Neutrophil (primary cell): ENCODE results near the gene PRKN.

Experiments
- H3K27ac ChIP-seq: fragments of 200-600 bp; sonication (generic); 2 replicates; pipeline ENCODE4 v1.5.1; 2016; ENCODE audit warnings: mild to moderate bottlenecking, moderate library complexity
- H3K27me3 ChIP-seq: fragments of 200-600 bp; sonication (generic); 2 replicates; pipeline ENCODE4 v1.6.0; 2016; ENCODE audit warnings: mild to moderate bottlenecking
- H3K36me3 ChIP-seq: fragments of 200-600 bp; sonication (generic); 2 replicates; pipeline ENCODE4 v1.5.1; 2017
- H3K4me1 ChIP-seq, 2 experiments: fragments of 200-600 bp in 1 of 2; sonication (generic) in 1 of 2; 1 replicate in 1 of 2; 2 replicates in 1 of 2; pipeline versions ENCODE4 v1.5.1 to v1.6.1; 2013 to 2016; ENCODE audit warnings: low read depth in 1 of 2, low read length in 1 of 2, mild to moderate bottlenecking in 1 of 2, moderate library complexity in 1 of 2; ENCODE audit not compliant: control insufficient read depth in 1 of 2, insufficient read depth in 1 of 2
- H3K4me3 ChIP-seq, 2 experiments: fragments of 200-600 bp in 1 of 2; sonication (generic) in 1 of 2; 1 replicate in 1 of 2; 2 replicates in 1 of 2; pipeline ENCODE4 v1.5.1; 2013 to 2016; ENCODE audit warnings: low read depth in 1 of 2, low read length in 1 of 2, mild to moderate bottlenecking in 1 of 2, moderate library complexity in 1 of 2
- H3K9me3 ChIP-seq: fragments of 200-600 bp; sonication (generic); 2 replicates; pipeline ENCODE4 v1.5.1; 2016
- TF ChIP-seq, protein P1 (sequence below): fragments of 200-600 bp; sonication (generic); IDR thresholded peaks from 2 replicates; pipeline ENCODE4 v1.5.1; 2016; ENCODE audit warnings: antibody characterized with exemption

PRKN gene

DNA sequence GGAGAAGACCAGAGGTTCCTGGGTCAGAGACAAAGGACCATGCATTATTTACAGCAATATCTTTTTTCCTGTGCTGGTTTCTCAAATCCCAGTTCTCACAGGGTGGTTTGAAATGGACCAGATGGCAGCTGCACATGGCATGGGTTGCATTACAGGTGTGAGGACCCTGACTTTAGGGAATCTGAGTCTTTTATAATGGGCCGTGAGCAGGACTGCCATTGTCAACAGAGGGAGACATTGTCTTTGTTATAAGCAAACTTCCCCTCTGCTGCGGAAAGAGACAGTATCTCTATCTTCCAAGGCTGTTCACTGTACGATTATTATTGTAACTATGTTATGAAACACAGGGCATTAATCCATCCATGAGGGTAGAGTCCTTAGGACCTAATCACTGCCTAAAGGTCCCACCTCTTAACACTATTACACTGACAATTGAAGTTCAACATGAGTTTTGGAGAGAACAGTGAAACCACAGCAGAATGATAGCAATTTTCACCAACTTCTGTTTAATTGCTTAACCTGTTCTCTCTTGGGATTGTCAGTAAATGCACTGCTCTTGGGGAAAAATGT is 1297.6 kb downstream of the PRKN start:
- H3K4me3 ChIP-seq, result no peak overlapping the region
- H3K27me3 ChIP-seq, result no peaks in the 10 kb centered on the region
- TF ChIP-seq, protein P1, sequence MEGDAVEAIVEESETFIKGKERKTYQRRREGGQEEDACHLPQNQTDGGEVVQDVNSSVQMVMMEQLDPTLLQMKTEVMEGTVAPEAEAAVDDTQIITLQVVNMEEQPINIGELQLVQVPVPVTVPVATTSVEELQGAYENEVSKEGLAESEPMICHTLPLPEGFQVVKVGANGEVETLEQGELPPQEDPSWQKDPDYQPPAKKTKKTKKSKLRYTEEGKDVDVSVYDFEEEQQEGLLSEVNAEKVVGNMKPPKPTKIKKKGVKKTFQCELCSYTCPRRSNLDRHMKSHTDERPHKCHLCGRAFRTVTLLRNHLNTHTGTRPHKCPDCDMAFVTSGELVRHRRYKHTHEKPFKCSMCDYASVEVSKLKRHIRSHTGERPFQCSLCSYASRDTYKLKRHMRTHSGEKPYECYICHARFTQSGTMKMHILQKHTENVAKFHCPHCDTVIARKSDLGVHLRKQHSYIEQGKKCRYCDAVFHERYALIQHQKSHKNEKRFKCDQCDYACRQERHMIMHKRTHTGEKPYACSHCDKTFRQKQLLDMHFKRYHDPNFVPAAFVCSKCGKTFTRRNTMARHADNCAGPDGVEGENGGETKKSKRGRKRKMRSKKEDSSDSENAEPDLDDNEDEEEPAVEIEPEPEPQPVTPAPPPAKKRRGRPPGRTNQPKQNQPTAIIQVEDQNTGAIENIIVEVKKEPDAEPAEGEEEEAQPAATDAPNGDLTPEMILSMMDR, result no peak
- H3K27ac ChIP-seq, result no peak overlapping the region
- H3K9me3 ChIP-seq, result no peaks in the 10 kb centered on the region
- H3K4me1 ChIP-seq, result no peaks in the 10 kb centered on the region
- no peaks in the 10 kb centered on the region for H3K36me3 ChIP-seq

GRCh38 chr6:161424421-161424820 is 1303.1 kb downstream of the PRKN start:
- H3K4me3 ChIP-seq, result no peak overlapping the region
- no peaks in the 10 kb centered on the region for H3K36me3 ChIP-seq
- H3K9me3 ChIP-seq, result no peaks in the 10 kb centered on the region
- no peaks in the 10 kb centered on the region for H3K27me3 ChIP-seq
- TF ChIP-seq, protein P1, result no peak
- H3K4me1 ChIP-seq, result no peaks in the 10 kb centered on the region
- no peak overlapping the region for H3K27ac ChIP-seq

GRCh38 chr6:161422710-161423680 is 1304.6 kb downstream of the PRKN start:
- no peak overlapping the region for H3K4me3 ChIP-seq
- TF ChIP-seq, protein P1, result no peak
- no peak overlapping the region for H3K27ac ChIP-seq
- H3K36me3 ChIP-seq, result no peaks in the 10 kb centered on the region
- H3K4me1 ChIP-seq, result no peaks in the 10 kb centered on the region
- H3K27me3 ChIP-seq, result no peaks in the 10 kb centered on the region
- no peaks in the 10 kb centered on the region for H3K9me3 ChIP-seq

DNA sequence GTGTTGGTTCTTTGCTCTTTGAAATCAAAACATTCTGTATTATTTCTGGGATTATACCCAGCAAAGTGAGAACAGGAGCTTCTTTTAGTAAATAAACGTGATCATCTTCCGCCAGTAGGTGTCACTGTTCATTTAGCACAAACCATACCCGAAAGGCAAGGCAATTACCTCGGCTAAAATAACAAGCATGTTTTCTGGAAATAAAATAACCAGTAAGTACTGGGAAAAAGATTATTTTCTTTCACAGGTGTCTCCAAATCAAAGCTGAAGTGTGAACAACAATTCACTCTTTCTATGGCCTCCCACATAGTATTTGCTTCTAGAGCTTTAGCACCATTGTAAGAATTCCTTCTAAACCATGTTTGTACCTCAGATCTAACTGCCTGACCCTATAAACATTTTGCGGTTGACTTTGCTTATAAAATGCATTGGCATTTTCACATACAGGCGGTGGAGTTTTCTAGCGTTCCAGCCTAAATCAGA is 1309.1 kb downstream of the PRKN start:
- Histone ChIP-seq H3K36me3 (no peaks in the 10 kb centered on the region), H3K4me3 (no peak overlapping the region), H3K27ac (no peak overlapping the region), H3K27me3 (peaks cover 6% of the 10 kb centered on the region), H3K9me3 (no peaks in the 10 kb centered on the region), H3K4me1 (no peaks in the 10 kb centered on the region)
- TF ChIP-seq, protein P1, result no peak

- no peaks in the 10 kb centered on the region for H3K9me3 ChIP-seq
- no peak overlapping the region for H3K27ac ChIP-seq
- H3K36me3 ChIP-seq, result no peaks in the 10 kb centered on the region
- no peaks in the 10 kb centered on the region for H3K4me1 ChIP-seq
- TF ChIP-seq, protein P1, result no peak
- H3K27me3 ChIP-seq, result peaks cover 6% of the 10 kb centered on the region
- no peak overlapping the region for H3K4me3 ChIP-seq
These were observed 1309.7 kb downstream of the PRKN start for GRCh38 chr6:161417717-161418462.
